ENCODE measurements around the gene ADI1. TPM values are rescaled to one million over a fixed set of nuclear protein-coding genes. Genes with fewer than 3 reads are reported as not detected.

ADI1 gene
- total and polyA plus RNA-seq, 12 donors, result 49.2 to 204 (median 166) TPM

DNA sequence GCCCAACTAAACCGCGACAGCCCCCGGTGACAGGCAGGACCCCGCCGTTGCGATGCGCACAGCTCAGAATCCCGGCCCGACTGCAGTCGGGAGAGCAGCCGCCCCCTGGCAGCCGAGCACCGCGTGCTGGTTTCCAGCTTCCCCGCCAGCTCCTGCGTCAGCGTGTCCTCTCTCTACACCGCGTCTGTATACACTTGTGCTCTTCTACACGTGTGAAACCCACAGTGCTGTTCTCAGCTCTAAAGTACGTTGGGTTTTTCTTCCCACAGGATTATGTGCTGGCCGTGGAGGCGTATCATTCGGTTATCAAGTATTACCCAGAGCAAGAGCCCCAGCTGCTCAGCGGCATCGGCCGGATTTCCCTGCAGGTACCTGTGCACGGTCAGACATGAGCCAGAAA, 54.0 kb downstream of the ADI1 start:
- Histone ChIP-seq H3K27ac (peak overlapping the region in 9 of 10 donors; percentile 58 to 88 (median 80)), H3K9me3 (no peaks in the 10 kb centered on the region), H3K4me3 (no peak overlapping the region), H3K27me3 (no peaks in the 10 kb centered on the region), H3K36me3 (peaks cover 0 to 89% (median 33%) of the 10 kb centered on the region in 9 donors), H3K4me1 (peaks cover 15 to 55% (median 47%) of the 10 kb centered on the region in 9 donors)
- no peak for ATAC-seq
- intact Hi-C loops (cut with DNase I), result no loop called here
- TF ChIP-seq, protein P1, sequence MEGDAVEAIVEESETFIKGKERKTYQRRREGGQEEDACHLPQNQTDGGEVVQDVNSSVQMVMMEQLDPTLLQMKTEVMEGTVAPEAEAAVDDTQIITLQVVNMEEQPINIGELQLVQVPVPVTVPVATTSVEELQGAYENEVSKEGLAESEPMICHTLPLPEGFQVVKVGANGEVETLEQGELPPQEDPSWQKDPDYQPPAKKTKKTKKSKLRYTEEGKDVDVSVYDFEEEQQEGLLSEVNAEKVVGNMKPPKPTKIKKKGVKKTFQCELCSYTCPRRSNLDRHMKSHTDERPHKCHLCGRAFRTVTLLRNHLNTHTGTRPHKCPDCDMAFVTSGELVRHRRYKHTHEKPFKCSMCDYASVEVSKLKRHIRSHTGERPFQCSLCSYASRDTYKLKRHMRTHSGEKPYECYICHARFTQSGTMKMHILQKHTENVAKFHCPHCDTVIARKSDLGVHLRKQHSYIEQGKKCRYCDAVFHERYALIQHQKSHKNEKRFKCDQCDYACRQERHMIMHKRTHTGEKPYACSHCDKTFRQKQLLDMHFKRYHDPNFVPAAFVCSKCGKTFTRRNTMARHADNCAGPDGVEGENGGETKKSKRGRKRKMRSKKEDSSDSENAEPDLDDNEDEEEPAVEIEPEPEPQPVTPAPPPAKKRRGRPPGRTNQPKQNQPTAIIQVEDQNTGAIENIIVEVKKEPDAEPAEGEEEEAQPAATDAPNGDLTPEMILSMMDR (IDR thresholded peaks at IDR 0.05), result no peak
- DNase-seq, result no peak
- 88 to 92% methylated on average over 28 of the region's 28 CpGs for WGBS, 2 donors

DNA sequence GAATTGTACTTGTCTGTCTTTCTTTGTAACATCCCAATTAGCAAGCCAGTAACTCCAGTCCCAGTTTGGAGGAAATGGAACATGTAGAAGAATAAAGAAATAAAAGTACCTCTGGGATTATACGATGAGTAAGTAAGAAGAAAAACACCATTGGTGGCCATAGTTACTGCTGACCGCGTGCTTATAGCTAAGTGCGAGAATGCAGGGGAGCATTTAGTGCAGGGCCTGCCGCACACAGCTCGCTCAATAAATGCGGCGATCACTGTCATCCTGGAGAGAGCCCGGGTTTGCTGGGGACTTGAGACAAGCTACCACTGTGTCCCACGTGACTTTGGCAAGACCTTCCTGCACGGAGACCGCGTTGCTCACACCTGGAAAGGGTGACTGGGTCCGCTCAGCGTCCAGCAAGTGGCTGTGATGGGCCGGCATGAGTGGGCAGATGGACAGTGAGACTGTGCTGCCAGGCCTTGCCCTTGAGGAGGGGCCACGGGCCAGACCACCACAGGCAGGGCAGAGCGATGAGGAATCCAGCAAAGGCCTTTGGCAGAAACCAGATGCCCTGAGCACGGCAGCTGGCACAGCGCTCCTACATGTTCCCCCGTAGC, 54.8 kb downstream of the ADI1 start:
- DNase-seq (no peak), ATAC-seq (no peak)
- Histone ChIP-seq H3K9me3 (no peaks in the 10 kb centered on the region), H3K27me3 (no peaks in the 10 kb centered on the region), H3K36me3 (peaks cover 0 to 89% (median 33%) of the 10 kb centered on the region in 9 donors), H3K4me3 (no peak overlapping the region), H3K27ac (peak overlapping the region in 4 of 10 donors; percentile 80 to 88 (median 84)), H3K4me1 (peaks cover 10 to 55% (median 47%) of the 10 kb centered on the region in 9 donors)
- 95 to 96% methylated on average over 21 of the region's 21 CpGs for WGBS, 2 donors
- intact Hi-C loops (cut with DNase I), result loop anchor here in 6 of 10 donors (5.0 kb wide), 3 partner anchors 42 to 87 kb away; partner anchors contain the start of genes EIPR1 (in 1 of the 6) and TRAPPC12 (in 1 of the 6)
- TF ChIP-seq, protein P1 (IDR thresholded peaks at IDR 0.05), result no peak

DNA sequence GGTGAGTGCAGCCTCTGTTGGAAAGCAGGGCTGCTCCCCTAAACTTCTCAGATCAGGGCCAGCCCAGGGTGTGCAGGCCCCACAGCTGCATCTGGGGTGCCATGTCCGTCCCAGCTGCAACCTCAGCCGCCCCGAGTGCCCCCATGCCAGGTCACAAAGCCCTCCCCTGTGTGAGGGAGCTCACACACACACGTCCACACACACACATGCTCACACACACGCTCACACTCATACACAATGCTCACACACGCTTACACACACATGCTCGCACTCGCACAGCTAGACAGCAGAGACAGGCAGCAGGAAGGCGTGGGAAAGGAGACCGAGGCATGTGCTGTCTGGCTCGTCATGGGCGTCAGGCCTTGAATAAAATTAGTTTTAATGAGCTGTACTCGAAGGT, 55.4 kb downstream of the ADI1 start:
- no peaks in the 10 kb centered on the region for H3K9me3 ChIP-seq
- H3K27me3 ChIP-seq, result no peaks in the 10 kb centered on the region
- H3K4me3 ChIP-seq, result no peak overlapping the region
- no peak overlapping the region for H3K27ac ChIP-seq
- DNase-seq, result no peak
- H3K36me3 ChIP-seq, result peaks cover 0 to 85% (median 32%) of the 10 kb centered on the region in 9 donors
- intact Hi-C loops (cut with DNase I), result loop anchor here in 6 of 10 donors (5.0 kb wide), 3 partner anchors 42 to 87 kb away; partner anchors contain the start of genes EIPR1 (in 1 of the 6) and TRAPPC12 (in 1 of the 6)
- 92 to 96% methylated on average over 13 of the region's 13 CpGs for WGBS, 2 donors
- TF ChIP-seq, protein P1 (IDR thresholded peaks at IDR 0.05), result no peak
- H3K4me1 ChIP-seq, result peaks cover 12 to 55% (median 47%) of the 10 kb centered on the region in 9 donors
- no peak for ATAC-seq

DNA sequence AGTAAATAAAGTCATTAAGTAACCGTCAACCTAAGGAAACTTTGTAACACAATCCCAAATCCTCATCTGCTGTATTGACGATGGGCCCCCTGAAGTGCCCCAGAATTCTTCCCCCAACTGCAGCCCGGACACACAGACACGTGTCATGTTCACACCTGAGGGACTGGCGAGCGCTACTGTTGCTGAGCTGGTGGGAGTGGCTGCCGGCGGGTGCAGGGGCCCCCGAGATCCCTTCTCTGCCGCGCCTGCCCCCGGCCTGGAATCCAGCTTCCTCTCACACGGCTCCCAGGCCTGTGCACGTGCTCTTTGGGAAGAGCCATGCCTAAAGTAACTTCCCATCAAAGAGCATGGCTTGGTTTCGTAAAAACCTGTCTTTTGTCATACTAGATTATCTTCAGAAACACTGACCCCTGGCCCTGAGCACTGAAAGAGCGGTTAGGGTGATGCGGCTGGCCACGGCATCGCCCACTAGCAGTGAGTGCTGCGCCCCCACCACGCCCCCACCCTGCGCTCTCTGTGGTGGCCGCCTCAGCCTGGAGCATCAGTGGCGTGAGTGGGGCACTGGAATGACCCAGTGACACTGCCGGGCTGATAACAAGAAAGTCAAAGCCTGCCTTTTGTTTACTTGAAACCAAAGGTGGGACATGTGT, 56.0 kb downstream of the ADI1 start:
- intact Hi-C loops (cut with DNase I), result loop anchor here in 6 of 10 donors (5.0 kb wide), 3 partner anchors 41 to 86 kb away; partner anchors contain the start of genes EIPR1 (in 1 of the 6) and TRAPPC12 (in 1 of the 6)
- no peaks in the 10 kb centered on the region for H3K9me3 ChIP-seq
- peaks cover 14 to 61% (median 47%) of the 10 kb centered on the region in 9 donors for H3K4me1 ChIP-seq
- 87 to 88% methylated on average over 25 of the region's 25 CpGs for WGBS, 2 donors
- H3K27me3 ChIP-seq, result no peaks in the 10 kb centered on the region
- H3K36me3 ChIP-seq, result peaks cover 0 to 85% (median 25%) of the 10 kb centered on the region in 9 donors
- ATAC-seq (no peak), DNase-seq (no peak)
- no peak overlapping the region for H3K4me3 ChIP-seq
- no peak overlapping the region for H3K27ac ChIP-seq
- TF ChIP-seq, protein P1 (IDR thresholded peaks at IDR 0.05), result no peak
